HG03135 (cell line): ENCODE data around the gene DTD1.
A peak's percentile ranks its signal among the peaks of the same experiment; 100 is the strongest.

Source experiments
- ATAC-seq: cut with Tn5 transposase; IDR thresholded peaks from one replicate; pipeline ENCODE4 v1.9.1; 2021; ENCODE audit warnings: mild to moderate bottlenecking, moderate library complexity; ENCODE audit not compliant: unreplicated experiment

The DTD1 gene

GRCh38 chr20:18587665-18588573 lies at the start of gene DTD1:
TSS of gene DTD1 (plus strand) at chr20:18588054. CDS start at chr20:18588073, 19 bp downstream.
- peak; percentile 88 for ATAC-seq

- no peak for ATAC-seq
These were observed 46.1 kb upstream of the DTD1 start for GRCh38 chr20:18541741-18542140.

GRCh38 chr20:18543216-18543615 lies 44.6 kb upstream of the DTD1 start:
- ATAC-seq, result no peak

GRCh38 chr20:18543932-18544331 lies 43.9 kb upstream of the DTD1 start:
- no peak for ATAC-seq

- ATAC-seq, result no peak
These were observed 42.3 kb upstream of the DTD1 start for GRCh38 chr20:18545566-18545965.

GRCh38 chr20:18548465-18548864 lies 39.4 kb upstream of the DTD1 start:
- no peak for ATAC-seq

- no peak for ATAC-seq
These were observed 34.1 kb upstream of the DTD1 start for GRCh38 chr20:18553746-18554145.

- ATAC-seq, result peak; percentile 98
These were observed 20.7 kb upstream of the DTD1 start, which contains the start of gene SMIM26 for GRCh38 chr20:18566892-18567738. TSS of gene SMIM26 (plus strand) at chr20:18567432. CDS start at chr20:18567479, 47 bp downstream.

GRCh38 chr20:18567739-18568091 lies 20.1 kb upstream of the DTD1 start:
- peak; percentile 22 for ATAC-seq

GRCh38 chr20:18571009-18571408 lies 16.8 kb upstream of the DTD1 start:
- ATAC-seq, result no peak

- no peak for ATAC-seq
These were observed 16.3 kb upstream of the DTD1 start for GRCh38 chr20:18571578-18571977.

GRCh38 chr20:18577942-18578341 lies 9.9 kb upstream of the DTD1 start:
- no peak for ATAC-seq

GRCh38 chr20:18578581-18578980 lies 9.3 kb upstream of the DTD1 start:
- ATAC-seq, result no peak

GRCh38 chr20:18580012-18580411 lies 7.8 kb upstream of the DTD1 start:
- no peak for ATAC-seq

- ATAC-seq, result no peak
These were observed 2.7 kb upstream of the DTD1 start for GRCh38 chr20:18585134-18585533.

GRCh38 chr20:18588574-18588933 lies 700 bp downstream of the DTD1 start:
- ATAC-seq, result no peak

- ATAC-seq, result no peak
These were observed 2.3 kb downstream of the DTD1 start for GRCh38 chr20:18589941-18590674.

- no peak for ATAC-seq
These were observed 8.4 kb downstream of the DTD1 start for GRCh38 chr20:18596270-18596669.

GRCh38 chr20:18609741-18610140 lies 21.9 kb downstream of the DTD1 start:
- no peak for ATAC-seq

- no peak for ATAC-seq
These were observed 23.6 kb downstream of the DTD1 start for GRCh38 chr20:18611492-18611891.

- no peak for ATAC-seq
These were observed 25.7 kb downstream of the DTD1 start for GRCh38 chr20:18613553-18613952.
